GM19467 (cell line): ENCODE results near the gene OR13C5.
"Not testable (repeated sequence)": the region's sequence is repeated elsewhere in the genome, so short reads cannot be mapped to it uniquely, and the experiment has no call there.

Source experiments
- ATAC-seq: cut with Tn5 transposase; IDR thresholded peaks from one replicate; pipeline ENCODE4 v1.9.1; 2021; ENCODE audit warnings: mild to moderate bottlenecking, moderate library complexity; ENCODE audit not compliant: unreplicated experiment

Gene OR13C5

GRCh38 chr9:104599313-104599712 lies at the start of gene OR13C5:
Gene OR13C5 (minus strand): TSS chr9:104599413. CDS start chr9:104599413, 0 bp downstream.
- ATAC-seq, result not testable (repeated sequence)

DNA sequence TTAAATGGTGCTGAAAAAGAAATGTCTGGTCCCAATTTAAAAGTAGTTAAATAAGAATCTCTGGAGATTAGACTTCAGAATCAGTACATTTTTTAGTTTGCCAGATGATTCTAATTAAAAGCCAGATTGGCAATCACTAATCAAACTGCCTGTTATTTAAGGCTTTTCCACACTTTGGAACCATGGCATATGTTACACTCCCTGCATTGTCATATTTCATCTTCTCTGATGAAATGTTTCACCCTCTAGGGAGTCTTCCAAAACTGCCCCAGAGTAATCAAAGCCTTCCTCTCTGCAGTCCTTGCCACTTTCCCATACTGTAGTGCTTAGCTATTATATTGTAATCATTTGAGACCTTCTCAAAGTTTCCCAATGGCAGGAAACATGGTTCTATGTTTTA lies 36.2 kb upstream of the OR13C5 start:
- no peak for ATAC-seq

DNA sequence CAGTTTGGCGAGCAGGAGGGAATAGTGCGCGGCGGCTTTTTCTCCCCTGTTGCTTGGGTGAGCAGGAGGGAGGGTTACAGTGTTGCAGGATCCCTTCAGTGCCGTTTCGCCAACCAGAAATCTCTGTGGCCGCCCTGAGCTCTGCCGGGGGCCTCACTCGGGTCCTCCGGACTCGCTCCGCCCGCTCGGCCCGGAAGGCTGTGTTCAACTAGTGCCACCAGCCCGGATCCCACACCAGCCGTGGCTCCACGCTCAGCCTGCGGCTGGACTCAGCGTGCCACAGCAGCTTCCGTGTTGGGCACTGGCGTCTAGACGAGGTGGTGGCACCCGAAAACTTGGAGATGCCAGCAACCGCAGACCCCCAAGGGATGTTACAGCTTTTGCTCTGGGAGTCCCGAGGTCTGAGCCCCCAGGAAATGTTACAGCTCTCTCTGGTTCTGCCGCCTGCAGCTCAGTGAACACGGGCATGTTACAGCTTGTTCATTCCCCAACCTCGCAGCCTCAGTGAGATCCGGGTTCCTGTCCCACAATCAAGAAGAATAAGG lies 34.8 kb upstream of the OR13C5 start:
- ATAC-seq, result no peak

DNA sequence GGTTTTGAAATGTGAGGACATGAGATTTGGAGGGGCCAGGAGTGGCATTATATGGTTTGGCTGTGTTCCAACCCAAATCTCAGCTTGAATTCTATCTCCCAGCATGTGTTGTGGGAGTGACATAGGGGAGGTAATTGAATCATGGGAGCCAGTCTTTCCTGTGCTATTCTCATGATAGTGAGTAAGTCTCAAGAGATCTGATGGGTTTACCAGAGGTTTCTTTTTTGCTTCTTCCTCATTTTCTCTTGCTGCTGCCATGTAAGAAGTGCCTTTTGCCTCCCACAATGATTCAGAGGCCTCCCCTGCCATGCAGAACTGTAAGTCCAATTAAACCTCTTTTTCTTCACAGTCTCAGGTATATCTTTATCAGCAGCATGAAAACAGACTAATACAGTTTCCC lies 26.8 kb upstream of the OR13C5 start:
- ATAC-seq, result not testable (repeated sequence)

DNA sequence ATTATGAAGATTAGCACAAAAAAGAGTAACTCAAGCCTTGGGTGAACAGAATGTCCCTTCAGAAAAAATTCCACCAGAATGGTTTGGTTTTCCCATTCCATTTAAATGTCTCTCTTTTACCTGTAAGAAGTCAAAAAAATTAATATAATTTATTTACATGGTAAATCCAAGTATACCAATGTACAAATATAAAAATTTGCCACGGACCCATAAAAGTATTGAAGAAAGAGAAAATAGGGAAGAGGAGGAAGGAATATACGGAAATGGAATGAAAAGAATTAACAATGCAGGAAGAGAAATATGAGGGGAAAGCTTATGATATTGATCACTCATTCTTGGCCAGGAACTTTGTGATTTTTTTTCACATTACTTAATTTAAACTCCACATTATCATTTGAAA lies 18.9 kb upstream of the OR13C5 start, which contains the start of gene OR13C9:
TSS of gene OR13C9 (minus strand) at position 101 of the 400 bp plus-strand sequence. CDS start at position 101, 0 bp downstream.
- no peak for ATAC-seq

DNA sequence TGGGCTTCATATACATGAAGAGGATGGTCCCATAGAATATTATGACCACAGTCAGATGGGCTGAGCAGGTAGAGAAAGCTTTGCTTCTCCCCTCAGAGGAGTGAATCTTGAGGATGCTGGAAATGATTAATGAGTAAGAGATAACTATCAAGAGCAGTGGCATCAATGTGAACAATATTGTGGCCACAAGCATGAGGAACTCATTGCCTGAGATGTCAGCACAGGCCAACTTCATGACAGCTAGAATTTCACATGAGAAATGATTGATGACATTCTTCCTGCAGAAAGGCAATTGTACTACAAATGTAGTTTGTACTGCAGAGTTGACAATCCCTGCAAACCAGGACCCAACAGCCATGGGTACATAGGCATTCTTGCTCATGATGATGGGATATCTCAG lies 18.2 kb upstream of the OR13C5 start:
- no peak for ATAC-seq

GRCh38 chr9:104611213-104611612 lies 12.0 kb upstream of the OR13C5 start:
- no peak for ATAC-seq

DNA sequence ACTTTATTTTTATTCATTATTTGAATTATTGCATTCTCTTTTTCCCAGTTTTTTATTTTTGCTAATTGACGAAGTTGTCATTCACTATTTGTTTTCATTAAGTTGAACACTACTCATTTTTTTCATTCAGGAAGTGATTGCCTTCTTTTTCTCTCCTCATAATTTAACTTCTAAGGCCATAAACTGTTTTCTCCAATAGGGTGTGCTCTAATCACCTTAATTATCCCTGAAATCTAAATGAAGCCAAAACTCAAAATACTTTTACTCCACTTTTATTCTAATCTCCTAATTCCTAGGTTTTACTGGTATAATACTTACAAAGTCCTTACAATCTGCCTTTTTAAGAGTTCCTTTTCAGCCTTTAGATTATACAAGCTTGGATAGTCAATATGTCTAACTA lies 9.1 kb upstream of the OR13C5 start:
- ATAC-seq, result no peak

DNA sequence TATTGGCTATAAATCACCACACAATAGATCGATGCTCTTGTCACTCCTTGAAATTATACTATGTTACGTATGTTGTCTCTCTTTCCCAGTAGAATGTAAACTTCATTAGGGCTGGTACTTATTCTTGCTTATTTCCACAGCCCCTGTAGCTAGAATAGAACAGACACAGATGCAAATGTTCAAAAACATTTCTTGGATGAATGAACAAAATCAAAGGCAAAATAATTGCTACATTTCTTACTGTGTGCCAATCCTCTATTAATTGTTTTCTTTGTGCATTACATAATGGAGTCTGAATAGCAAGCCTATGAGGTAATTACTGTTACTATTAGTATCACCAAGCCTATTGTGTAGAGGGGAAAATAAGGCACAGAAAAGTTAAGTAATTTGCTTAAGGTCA lies 6.9 kb upstream of the OR13C5 start:
- ATAC-seq, result no peak

DNA sequence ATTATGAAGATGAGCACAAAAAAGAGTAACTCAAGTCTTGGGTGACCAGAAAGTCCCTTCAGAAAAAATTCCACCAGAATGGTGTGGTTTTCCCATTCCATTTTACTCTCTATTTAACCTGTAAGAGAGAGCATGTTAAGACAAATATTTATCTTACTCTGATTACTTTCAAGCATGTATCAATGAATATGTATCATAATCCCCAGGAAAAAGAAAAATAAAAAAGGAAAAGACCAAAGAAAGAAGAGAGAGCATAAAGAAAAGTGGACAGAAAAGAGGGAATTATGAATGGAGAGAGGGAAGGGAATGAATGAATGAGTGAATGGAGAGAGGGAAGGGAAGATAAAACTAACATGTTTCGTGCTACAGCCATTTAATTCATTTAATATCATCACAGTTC lies 6.3 kb upstream of the OR13C5 start, which contains the start of gene OR13C2:
TSS of gene OR13C2 (minus strand) at position 101 of the 400 bp plus-strand sequence. CDS start at position 101, 0 bp downstream.
- not testable (repeated sequence) for ATAC-seq

GRCh38 chr9:104604801-104605200 lies 5.6 kb upstream of the OR13C5 start:
- ATAC-seq, result no peak

GRCh38 chr9:104598749-104599148 lies 464 bp downstream of the OR13C5 start:
- ATAC-seq, result not testable (repeated sequence)

GRCh38 chr9:104589626-104590025 lies 9.6 kb downstream of the OR13C5 start:
- no peak for ATAC-seq

GRCh38 chr9:104586496-104587180 lies 12.6 kb downstream of the OR13C5 start:
- no peak for ATAC-seq

DNA sequence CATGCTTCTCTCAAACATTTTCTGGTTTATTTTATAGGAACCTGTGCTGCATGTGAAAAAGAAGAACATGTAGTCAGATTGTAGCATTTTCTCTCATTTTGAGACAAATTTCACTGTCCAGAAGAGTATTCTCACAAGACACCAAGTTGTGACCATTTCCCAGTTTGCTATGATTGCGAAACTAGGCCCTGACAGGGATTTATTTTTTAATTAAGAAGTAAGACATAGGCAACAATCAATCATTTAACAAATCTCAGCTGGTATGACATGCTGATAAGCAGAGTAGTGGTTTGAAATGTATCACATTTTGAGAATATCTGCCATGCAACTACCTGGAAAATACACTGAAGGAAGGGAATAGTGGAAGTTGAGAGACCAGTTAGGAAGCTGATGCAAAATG lies 18.7 kb downstream of the OR13C5 start:
- no peak for ATAC-seq

DNA sequence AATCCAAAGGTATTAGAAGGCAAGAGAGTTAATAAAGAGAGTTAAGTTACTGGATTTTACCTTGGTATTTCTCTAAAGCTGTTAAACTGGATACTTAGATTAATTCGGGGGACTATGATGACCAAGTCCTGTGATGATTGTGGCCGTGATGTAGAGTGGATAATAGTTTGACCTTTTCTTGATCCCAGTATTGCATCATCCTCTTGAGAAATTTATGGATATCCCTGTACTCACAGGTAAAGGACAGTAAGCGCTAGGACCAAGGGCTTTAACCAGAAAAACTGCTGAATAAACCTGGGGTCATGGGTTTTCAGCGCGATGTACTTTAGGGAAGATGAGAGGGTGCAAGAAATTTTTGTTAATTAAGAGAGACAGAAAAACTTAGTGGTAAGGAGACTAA lies 21.9 kb downstream of the OR13C5 start:
- no peak for ATAC-seq

DNA sequence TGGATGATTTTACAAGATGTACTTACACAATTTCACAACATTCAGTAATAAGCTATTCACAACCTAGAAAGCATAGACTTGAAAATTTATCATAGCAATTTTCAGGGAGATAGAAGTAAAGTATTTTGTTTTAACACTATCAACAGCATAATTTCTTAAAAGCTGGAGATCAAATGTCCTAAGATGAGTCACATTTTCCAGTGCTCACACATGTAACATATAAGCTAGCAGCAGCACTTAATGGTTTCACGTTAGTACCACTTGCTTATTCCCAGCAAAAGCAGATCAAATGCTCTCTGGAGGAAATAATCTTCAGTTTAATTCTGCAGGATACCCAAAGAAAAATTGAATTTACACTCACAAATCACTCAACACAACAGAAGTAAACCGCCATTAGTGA lies 23.8 kb downstream of the OR13C5 start:
- ATAC-seq, result no peak

DNA sequence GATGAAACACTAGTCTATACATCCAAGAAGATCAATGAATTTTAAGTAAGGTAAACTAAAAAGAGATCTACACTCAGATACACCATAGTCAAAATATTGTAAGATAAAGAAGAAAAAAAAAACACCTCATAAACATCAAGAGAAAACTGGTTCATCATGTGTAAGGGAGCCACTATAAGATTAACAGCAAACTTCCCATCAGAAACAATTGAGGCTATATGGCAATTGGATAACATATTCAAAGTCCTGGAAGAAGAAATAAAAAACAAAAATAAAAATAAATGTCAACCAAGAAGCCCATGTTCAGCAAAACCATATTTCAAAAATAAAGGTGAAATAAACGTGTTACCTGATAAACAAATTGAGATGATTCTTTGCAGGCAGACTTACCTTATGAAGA lies 26.6 kb downstream of the OR13C5 start:
- ATAC-seq, result no peak

- no peak for ATAC-seq
Measured at GRCh38 chr9:104568868-104569267, 30.3 kb downstream of the OR13C5 start, which contains the start of gene OR13C8. Gene OR13C8 (plus strand): TSS chr9:104569168. CDS start chr9:104569168, 0 bp downstream.

- no peak for ATAC-seq
Measured at GRCh38 chr9:104564358-104564757, 34.9 kb downstream of the OR13C5 start.

DNA sequence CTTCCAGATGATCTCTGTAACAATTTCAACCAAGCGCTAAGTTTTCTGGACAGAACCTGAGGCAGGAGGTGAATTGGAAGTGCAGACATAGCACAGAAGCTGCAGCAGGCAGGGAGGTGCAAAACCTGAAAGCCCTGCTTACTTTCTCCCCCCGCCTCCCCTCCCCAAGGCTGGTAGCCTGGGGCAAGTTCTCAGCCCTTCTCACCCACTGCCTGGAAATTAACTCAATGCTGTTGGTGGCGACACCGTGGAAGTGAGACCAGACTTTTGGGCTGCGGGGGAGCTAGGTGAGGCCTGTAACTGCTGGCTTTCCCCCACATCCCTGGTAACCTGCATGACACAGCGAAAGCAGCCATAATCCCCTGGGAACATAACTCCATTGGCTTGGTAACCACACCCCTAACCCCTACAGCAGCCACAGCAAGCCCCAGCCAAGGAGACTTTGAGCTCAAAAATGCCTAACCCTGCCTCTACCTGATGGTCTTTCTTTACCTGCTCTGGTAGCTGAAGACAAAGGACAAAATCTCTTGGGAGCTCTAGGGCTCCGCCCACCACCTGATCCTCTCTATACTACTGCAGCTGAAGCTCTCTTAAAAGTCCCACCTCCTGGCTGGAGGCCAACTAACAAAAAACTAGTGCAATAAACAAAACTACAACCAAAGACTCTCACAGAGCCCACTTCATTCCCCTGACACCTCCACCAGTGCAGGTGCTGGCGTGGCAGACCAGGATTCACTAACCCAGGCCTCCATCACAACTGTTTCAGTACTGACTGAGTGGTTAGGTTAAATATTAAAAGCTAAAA lies 42.2 kb downstream of the OR13C5 start:
- ATAC-seq, result no peak

DNA sequence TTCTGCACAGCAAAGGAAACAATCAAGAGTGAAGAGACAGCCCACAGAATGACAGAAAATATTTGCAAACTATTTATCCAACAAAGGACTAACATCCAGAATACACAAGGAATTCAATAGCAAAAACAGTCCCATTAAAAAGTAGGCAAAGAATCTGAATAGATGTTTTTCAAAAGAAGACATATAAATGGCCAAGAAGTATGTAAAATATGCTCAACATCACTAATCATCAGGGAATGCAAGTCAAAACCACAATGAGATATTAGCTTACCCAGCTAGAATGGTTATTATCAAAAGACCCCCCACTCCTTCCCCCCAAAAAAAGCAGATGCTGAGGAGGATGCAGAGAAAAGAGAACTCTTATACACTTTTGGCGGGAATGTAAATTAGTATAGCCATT lies 43.7 kb downstream of the OR13C5 start:
- no peak for ATAC-seq
